GM12878 (cell line): ENCODE data around the gene DAPK2.

Experiments
- MXI1 ChIP-seq: fragments of 150-350 bp; IDR thresholded peaks from 2 replicates; pipeline ENCODE4 v1.6.1; 2011; ENCODE audit warnings: low read depth, mild to moderate bottlenecking, inconsistent platforms, low read length, improper control_type of control experiment
- NFIC ChIP-seq: IDR thresholded peaks from 2 replicates; pipeline ENCODE4 v1.6.1; 2012; ENCODE audit warnings: low read depth, mild to moderate bottlenecking, inconsistent platforms, low read length, moderate library complexity
- POLR2A ChIP-seq: IDR thresholded peaks from 2 replicates; pipeline ENCODE4 v1.6.1; 2011; ENCODE audit warnings: low read depth, mild to moderate bottlenecking, low read length

- TF ChIP-seq POLR2A = no peak
- TF ChIP-seq MXI1 = no peak
- TF ChIP-seq NFIC = no peak
Measured at GRCh38 chr15:63899193-63899592, 147.1 kb downstream of the DAPK2 start.
